Endothelial cell of umbilical vein (primary cell): ENCODE data around the gene INMT. TPM values are rescaled to one million over a fixed set of nuclear protein-coding genes. Genes with fewer than 3 reads are reported as not detected.
A peak's percentile ranks its signal among the peaks of the same experiment; 100 is the strongest.

ENCODE experiments used
- BruUV-seq: library from RNA; stranded (reverse); fragments of 400-500 nt; replicated peaks from 2 replicates; lab custom pipeline; 2021; lab: Mats Ljungman, UMichigan
- CTCF ChIA-PET: fragments of 300-600, 350-600 bp; sonication (Branson Sonifier 250); formaldehyde crosslinking; loops from one replicate; lab custom pipeline; 2021; ENCODE audit warnings: antibody characterized with exemption, inconsistent platforms; lab: Charles Lee
- POLR2A ChIA-PET: fragments of 300-600, 350-600 bp; sonication (Branson Sonifier 250); formaldehyde crosslinking; loops from one replicate; lab custom pipeline; 2021; ENCODE audit warnings: antibody characterized with exemption, inconsistent platforms; lab: Charles Lee
- DNase-seq: peaks from one replicate; pipeline ENCODE4 v3.0.0-alpha.2; 2011; ENCODE audit warnings: low read depth, low spot score
- FAIRE-seq: peaks from 2 replicates; lab custom pipeline; 2011; peaks lifted over from hg19 to GRCh38; lab: Jason Lieb, UNC
- H2AFZ ChIP-seq: 2 replicates; pipeline ENCODE4 v1.6.0; 2012; ENCODE audit warnings: low read depth, low read length, control low read depth, inconsistent platforms
- H3K27ac ChIP-seq: 2 replicates; pipeline ENCODE4 v1.5.1; 2011; ENCODE audit warnings: low read depth, mild to moderate bottlenecking, control low read depth, low read length, moderate library complexity; ENCODE audit not compliant: insufficient read depth
- H3K27me3 ChIP-seq, 2 experiments: 2 replicates each; pipeline versions ENCODE4 v1.6.0 to v1.6.1; 2011; ENCODE audit warnings: low read length in 2 of 2, mixed read lengths in 1 of 2; ENCODE audit not compliant: control insufficient read depth in 2 of 2, insufficient read depth in 2 of 2
- H3K36me3 ChIP-seq, 2 experiments: 2 replicates in 1 of 2; 3 replicates in 1 of 2; pipeline ENCODE4 v1.5.1; 2011; ENCODE audit warnings: low read length in 2 of 2, mild to moderate bottlenecking in 1 of 2, moderate library complexity in 1 of 2; ENCODE audit not compliant: control insufficient read depth in 2 of 2, insufficient read depth in 2 of 2; ENCODE audit errors: extremely low read depth in 1 of 2
- H3K4me1 ChIP-seq: 3 replicates; pipeline ENCODE4 v1.5.1; 2011; ENCODE audit warnings: mild to moderate bottlenecking, low read length; ENCODE audit not compliant: control insufficient read depth, insufficient read depth; ENCODE audit errors: extremely low read depth
- H3K4me2 ChIP-seq: 2 replicates; pipeline ENCODE4 v1.6.1; 2011; ENCODE audit warnings: low read length, control low read depth, mixed read lengths; ENCODE audit not compliant: insufficient read depth
- H3K4me3 ChIP-seq, 3 experiments: fragments of 200-600 bp in 1 of 3; sonication (generic), shearing (Covaris generic) in 1 of 3; replicated peaks in 1 of 3; 2 replicates each; pipeline ENCODE4 v1.5.1; 2011 to 2016; ENCODE audit warnings: control low read depth in 3 of 3, low read length in 3 of 3, mild to moderate bottlenecking in 2 of 3, inconsistent platforms in 1 of 3, low read depth in 1 of 3, moderate library complexity in 1 of 3; ENCODE audit not compliant: insufficient read depth in 1 of 3
- H3K79me2 ChIP-seq: 2 replicates; pipeline ENCODE4 v1.6.0; 2012; ENCODE audit warnings: low read length, inconsistent platforms; ENCODE audit not compliant: control insufficient read depth, insufficient read depth
- H3K9ac ChIP-seq: replicated peaks from 2 replicates; pipeline ENCODE3; 2011; ENCODE audit warnings: low read length, control low read depth; ENCODE audit not compliant: insufficient read depth; ENCODE audit errors: extremely low read depth
- H3K9me1 ChIP-seq: replicated peaks from 3 replicates; pipeline ENCODE4 v1.6.0; 2011; ENCODE audit warnings: mild to moderate bottlenecking, low read length; ENCODE audit not compliant: control insufficient read depth, insufficient read depth; ENCODE audit errors: extremely low read depth
- H3K9me3 ChIP-seq: replicated peaks from 2 replicates; pipeline ENCODE4 v1.5.1; 2012; ENCODE audit warnings: low read length, inconsistent platforms; ENCODE audit not compliant: control insufficient read depth, insufficient read depth
- H4K20me1 ChIP-seq: replicated peaks from 2 replicates; pipeline ENCODE3; 2011; ENCODE audit warnings: mild to moderate bottlenecking, low read length; ENCODE audit not compliant: control insufficient read depth, insufficient read depth; ENCODE audit errors: extremely low read depth
- CTCF ChIP-seq, 2 donors: IDR thresholded peaks; 1 replicate in 1 of 2; 2 replicates in 1 of 2; pipeline ENCODE4 v1.5.1; 2011; ENCODE audit warnings: low read length in 2 of 2, mild to moderate bottlenecking in 2 of 2, moderate library complexity in 2 of 2, control low read depth in 1 of 2, inconsistent platforms in 1 of 2, low read depth in 1 of 2; ENCODE audit not compliant: insufficient read depth in 1 of 2; ENCODE audit errors: extremely low read depth in 1 of 2
- EZH2 ChIP-seq: IDR thresholded peaks from 2 replicates; pipeline ENCODE4 v1.6.1; 2012; ENCODE audit warnings: borderline replicate concordance, low read depth, mild to moderate bottlenecking, moderate library complexity, low read length, inconsistent platforms; ENCODE audit not compliant: severe bottlenecking
- JUN ChIP-seq: IDR thresholded peaks from 2 replicates; pipeline ENCODE4 v1.6.1; 2011; ENCODE audit warnings: borderline replicate concordance, low read depth; ENCODE audit not compliant: insufficient read length, insufficient read depth
- dilution Hi-C: fragments of 300-500 bp; cut with MboI; formaldehyde crosslinking; loops from one replicate; pipeline ENCODE4 v1.15.0; 2019; ENCODE audit warnings: low sequenced_read_pairs; ENCODE audit not compliant: extremely low pct_ligation_motif_present
- intact Hi-C: fragments of 100-400 bp; cut with micrococcal nuclease; formaldehyde crosslinking; loops from one replicate; pipeline ENCODE4 v1.10.0; 2022
- polyA plus RNA-seq, 4 experiments: library from polyadenylated mRNA; depleted of rRNA in 3 of 4; stranded (reverse) in 3 of 4; unstranded in 1 of 4; fragments of >200 nt; gene quantifications; 2 replicates each; pipeline versions ENCODE4 v1.2.1 to v1.2.3, GENCODE V29; 2011 to 2012; ENCODE audit warnings: missing spikeins in 1 of 4
- total RNA-seq: library from RNA; stranded (reverse); gene quantifications from 2 replicates; pipeline ENCODE4 v1.2.3, GENCODE V29; 2021

INMT gene
- total and polyA plus RNA-seq, 2 donors (not counting 3 experiments of a cell fraction or from before 2014, with no cell fraction given), result not detected

- peaks cover 58% of the 10 kb centered on the region for H3K4me1 ChIP-seq
- intact Hi-C loops, result loop anchor here (1.0 to 5.0 kb wide), 8 partner anchors 59 to 321 kb away; no protein-coding TSS in a partner anchor
- CTCF ChIA-PET, result interaction anchor here (1.2 to 2.0 kb wide), 9 partner anchors 69 to 321 kb away, joined by 3 to 42 read pairs (median 9); no protein-coding TSS in a partner anchor
- no peaks in the 10 kb centered on the region for H3K27me3 ChIP-seq
- no peaks in the 10 kb centered on the region for H4K20me1 ChIP-seq
- no peaks in the 10 kb centered on the region for H3K9me3 ChIP-seq
- no peak overlapping the region for H3K27ac ChIP-seq
- H3K79me2 ChIP-seq, result no peaks in the 10 kb centered on the region
- H3K9ac ChIP-seq, result no peak overlapping the region
- H3K4me2 ChIP-seq, result no peak overlapping the region
- no peaks in the 10 kb centered on the region for H3K9me1 ChIP-seq
- dilution Hi-C loops, result no loop called here
- DNase-seq (peak; percentile 80), FAIRE-seq (peak; percentile 95)
- BruUV-seq, result no TSS peak
- POLR2A ChIA-PET, result no interaction called here
- no peak overlapping the region for H3K4me3 ChIP-seq
- no peaks in the 10 kb centered on the region for H3K36me3 ChIP-seq
- TF ChIP-seq EZH2, result no peak
- peak; percentile 62 to 70 for TF ChIP-seq CTCF (IDR thresholded peaks at IDR 0.05; ENCODE audit: extremely low read depth in 1 of 2, insufficient read depth in 1 of 2, low read depth in 1 of 2, low read length in 2 of 2)
- no peak overlapping the region for H2AFZ ChIP-seq
Measured at GRCh38 chr7:30800785-30801252, 48.9 kb downstream of the INMT start.

GRCh38 chr7:30802812-30803211 lies 50.9 kb downstream of the INMT start:
- intact Hi-C loops (loop anchor here (5.0 kb wide), 1 partner anchor 254 kb away; no protein-coding TSS in a partner anchor), dilution Hi-C loops (no loop called here)
- H3K4me3 ChIP-seq, result no peak overlapping the region
- no peaks in the 10 kb centered on the region for H3K9me1 ChIP-seq
- H3K79me2 ChIP-seq, result no peaks in the 10 kb centered on the region
- no peak overlapping the region for H2AFZ ChIP-seq
- ChIA-PET POLR2A (no interaction called here), CTCF (interaction anchor here (1.3 to 2.9 kb wide), 3 partner anchors 106 to 319 kb away, joined by 5 to 14 read pairs (median 14); no protein-coding TSS in a partner anchor)
- DNase-seq (no peak), FAIRE-seq (no peak)
- no peaks in the 10 kb centered on the region for H3K36me3 ChIP-seq
- TF ChIP-seq JUN, result no peak
- H3K9ac ChIP-seq, result no peak overlapping the region
- H4K20me1 ChIP-seq, result no peaks in the 10 kb centered on the region
- H3K27me3 ChIP-seq, result no peaks in the 10 kb centered on the region
- peaks cover 43% of the 10 kb centered on the region for H3K4me1 ChIP-seq
- no peak overlapping the region for H3K4me2 ChIP-seq
- H3K27ac ChIP-seq, result no peak overlapping the region
- H3K9me3 ChIP-seq, result no peaks in the 10 kb centered on the region
- BruUV-seq, result no TSS peak
